ENCODE measurements around the gene L3MBTL1.

DNA sequence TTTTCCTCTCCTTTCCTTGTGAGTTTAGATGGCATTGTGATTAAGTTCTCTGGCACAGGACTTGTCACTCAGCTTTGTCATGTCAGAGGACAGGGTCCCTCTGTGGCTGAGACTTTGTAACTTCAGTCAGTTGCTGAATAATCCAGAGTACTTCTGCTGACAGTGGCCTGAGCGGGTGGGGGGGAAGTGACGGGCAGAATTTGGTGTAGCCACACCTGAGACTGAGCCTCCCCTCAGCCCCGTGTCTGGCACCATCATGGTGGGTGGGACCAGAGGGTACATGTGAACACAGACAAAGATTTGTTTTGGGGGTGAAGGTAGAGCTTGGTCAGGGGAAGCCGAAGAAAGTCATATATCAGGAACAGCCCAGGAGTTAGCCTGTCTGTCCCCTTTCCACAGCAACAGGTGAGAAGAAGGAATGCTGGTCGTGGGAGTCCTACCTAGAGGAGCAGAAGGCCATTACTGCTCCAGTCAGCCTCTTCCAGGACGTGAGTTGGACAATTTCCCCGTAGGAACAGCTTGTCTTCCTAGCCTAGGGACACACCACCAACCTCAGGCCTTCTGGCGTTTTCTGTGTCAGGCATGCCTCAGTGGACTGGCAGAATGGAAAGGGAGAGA lies 20.9 kb downstream of the L3MBTL1 start:
- TF ChIP-seq EP300 (IDR thresholded peaks at IDR 0.05; ENCODE audit: low read depth) (no peak), POLR2A (IDR thresholded peaks at IDR 0.05) (no peak)
- TF ChIP-seq, protein P1, sequence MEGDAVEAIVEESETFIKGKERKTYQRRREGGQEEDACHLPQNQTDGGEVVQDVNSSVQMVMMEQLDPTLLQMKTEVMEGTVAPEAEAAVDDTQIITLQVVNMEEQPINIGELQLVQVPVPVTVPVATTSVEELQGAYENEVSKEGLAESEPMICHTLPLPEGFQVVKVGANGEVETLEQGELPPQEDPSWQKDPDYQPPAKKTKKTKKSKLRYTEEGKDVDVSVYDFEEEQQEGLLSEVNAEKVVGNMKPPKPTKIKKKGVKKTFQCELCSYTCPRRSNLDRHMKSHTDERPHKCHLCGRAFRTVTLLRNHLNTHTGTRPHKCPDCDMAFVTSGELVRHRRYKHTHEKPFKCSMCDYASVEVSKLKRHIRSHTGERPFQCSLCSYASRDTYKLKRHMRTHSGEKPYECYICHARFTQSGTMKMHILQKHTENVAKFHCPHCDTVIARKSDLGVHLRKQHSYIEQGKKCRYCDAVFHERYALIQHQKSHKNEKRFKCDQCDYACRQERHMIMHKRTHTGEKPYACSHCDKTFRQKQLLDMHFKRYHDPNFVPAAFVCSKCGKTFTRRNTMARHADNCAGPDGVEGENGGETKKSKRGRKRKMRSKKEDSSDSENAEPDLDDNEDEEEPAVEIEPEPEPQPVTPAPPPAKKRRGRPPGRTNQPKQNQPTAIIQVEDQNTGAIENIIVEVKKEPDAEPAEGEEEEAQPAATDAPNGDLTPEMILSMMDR (IDR thresholded peaks at IDR 0.05), result no peak
